Liver (tissue), 9 donors: Measurements from ENCODE around the gene CAP1. TPM values are rescaled to one million over a fixed set of nuclear protein-coding genes. Genes with fewer than 3 reads are reported as not detected.
"Not testable (repeated sequence)": the region's sequence is repeated elsewhere in the genome, so short reads cannot be mapped to it uniquely, and the experiment has no call there.

Source experiments
- DNase-seq: peaks from one replicate; pipeline ENCODE4 v3.0.0-alpha.2; 2017; ENCODE audit warnings: low spot score
- H3K27ac ChIP-seq, 2 donors: one replicate each; pipeline ENCODE4 v1.7.0; 2013; ENCODE audit warnings: inconsistent platforms in 2 of 2, low read length in 2 of 2, control low read depth in 1 of 2, low read depth in 1 of 2, mild to moderate bottlenecking in 1 of 2
- H3K27me3 ChIP-seq, 4 donors: one replicate each; pipeline versions ENCODE4 v1.6.1 to v1.7.0; 2013; ENCODE audit warnings: low read length in 3 of 4, inconsistent platforms in 1 of 4, mild to moderate bottlenecking in 1 of 4, moderate library complexity in 1 of 4; ENCODE audit not compliant: control insufficient read depth in 4 of 4, insufficient read depth in 4 of 4
- H3K36me3 ChIP-seq, 4 donors: one replicate each; pipeline versions ENCODE4 v1.6.1 to v1.7.0; 2013; ENCODE audit warnings: low read length in 3 of 4, mild to moderate bottlenecking in 3 of 4, low read depth in 1 of 4, moderate library complexity in 1 of 4; ENCODE audit not compliant: control insufficient read depth in 4 of 4, insufficient read depth in 3 of 4
- H3K4me1 ChIP-seq, 4 donors: one replicate each; pipeline versions ENCODE4 v1.6.1 to v1.7.0; 2013; ENCODE audit warnings: low read length in 3 of 4, mild to moderate bottlenecking in 3 of 4, moderate library complexity in 1 of 4; ENCODE audit not compliant: control insufficient read depth in 4 of 4, insufficient read depth in 4 of 4
- H3K4me3 ChIP-seq, 3 donors: one replicate each; pipeline versions ENCODE4 v1.6.1 to v1.7.0; 2013; ENCODE audit warnings: low read length in 3 of 3, control low read depth in 1 of 3, low read depth in 1 of 3, mild to moderate bottlenecking in 1 of 3
- H3K9ac ChIP-seq, 2 donors: one replicate each; pipeline ENCODE4 v1.7.0; 2013; ENCODE audit warnings: low read length in 2 of 2, mild to moderate bottlenecking in 2 of 2, moderate library complexity in 2 of 2, control low read depth in 1 of 2, low read depth in 1 of 2
- H3K9me3 ChIP-seq, 4 donors: one replicate each; pipeline versions ENCODE4 v1.6.1 to v1.7.0; 2013; ENCODE audit warnings: low read length in 3 of 4; ENCODE audit not compliant: control insufficient read depth in 4 of 4
- FOXA1 ChIP-seq: IDR thresholded peaks from 2 replicates; pipeline ENCODE4 v1.6.1; 2016; ENCODE audit warnings: antibody characterized with exemption
- HNF4A ChIP-seq, 2 donors: conservative IDR thresholded peaks; 2 replicates each; pipeline ENCODE4 v1.6.1; 2016; ENCODE audit warnings: antibody characterized with exemption in 2 of 2, mild to moderate bottlenecking in 2 of 2
- HNF4G ChIP-seq: IDR thresholded peaks from 2 replicates; pipeline ENCODE4 v1.6.1; 2016; ENCODE audit warnings: antibody characterized with exemption
- JUND ChIP-seq, 2 donors: IDR thresholded peaks; 2 replicates each; pipeline ENCODE4 v1.6.1; 2016; ENCODE audit warnings: antibody characterized with exemption in 2 of 2
- NR2F2 ChIP-seq: IDR thresholded peaks from 2 replicates; pipeline ENCODE4 v1.6.1; 2016; ENCODE audit warnings: antibody characterized with exemption
- RAD21 ChIP-seq, 2 donors: IDR thresholded peaks; 2 replicates each; pipeline ENCODE4 v1.6.1; 2016; ENCODE audit warnings: antibody characterized with exemption in 2 of 2, mild to moderate bottlenecking in 2 of 2
- YY1 ChIP-seq: IDR thresholded peaks from 2 replicates; pipeline ENCODE4 v1.6.1; 2016; ENCODE audit warnings: antibody characterized with exemption, mild to moderate bottlenecking
- WGBS: extraction: QIAGEN DNeasy Blood & Tissue Kit; methylation state at CpG from one replicate; pipeline ENCODE4 v1.1.7; 2013; 5-methylcytosine and 5-hydroxymethylcytosine counted together
- polyA plus RNA-seq, 2 donors: library from polyadenylated mRNA; stranded (reverse) in 1 of 2; unstranded in 1 of 2; fragments of 200-250 nt in 1 of 2; fragments of >200 nt in 1 of 2; fragmentation: Nextera tagmentation in 1 of 2; extraction: Ambion mirVana in 1 of 2; gene quantifications; one replicate each; pipeline versions ENCODE4 v1.2.1 to v1.2.3, GENCODE V29; 2013 to 2015
- total RNA-seq, 2 donors: library from RNA; depleted of rRNA; stranded (reverse); fragments of >200 nt; gene quantifications; one replicate each; pipeline ENCODE4 v1.2.3, GENCODE V29; 2014
- TF ChIP-seq, protein P1 (sequence below): IDR thresholded peaks from 2 replicates; pipeline ENCODE4 v1.6.1; 2016; ENCODE audit warnings: antibody characterized with exemption
- TF ChIP-seq, protein P2 (sequence below): IDR thresholded peaks from 2 replicates; pipeline ENCODE4 v1.6.1; 2016; ENCODE audit warnings: antibody characterized with exemption, mild to moderate bottlenecking
- TF ChIP-seq, protein P3 (sequence below): fragments of 150-350 bp; IDR thresholded peaks from 2 replicates; pipeline ENCODE4 v1.5.1; 2017; ENCODE audit warnings: improper control_type of control experiment, low read depth, low read length; ENCODE audit not compliant: missing input control
- TF ChIP-seq, protein P4 (sequence below): IDR thresholded peaks from 2 replicates; pipeline ENCODE4 v1.6.1; 2016; ENCODE audit warnings: antibody characterized with exemption
- donor health status: healthy.
- donor health status: healthy.
- donor health status: healthy.
- donor health status: healthy.
- donor health status: healthy.

Gene CAP1
- total and polyA plus RNA-seq, 4 donors, result 75.5 to 105 (median 84.6) TPM

DNA sequence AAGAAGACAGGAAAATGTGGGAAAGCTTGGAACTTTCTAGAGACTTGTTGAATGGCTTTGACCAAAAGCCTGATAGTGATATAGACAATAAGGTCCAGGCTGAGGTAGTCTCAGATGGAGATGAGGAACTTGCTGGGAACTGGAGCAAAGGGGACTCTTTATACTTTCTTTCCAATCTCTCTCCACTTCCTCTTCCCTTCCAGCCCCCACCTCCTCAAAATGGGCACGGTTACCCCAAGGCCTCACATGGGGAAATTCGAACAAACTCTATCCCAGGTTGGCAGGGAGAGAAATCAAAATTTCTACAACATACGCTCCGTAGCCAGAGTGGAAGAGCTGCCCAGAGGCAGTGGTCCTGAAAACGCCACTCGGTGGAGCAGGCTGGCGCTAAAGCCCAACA lies 41.3 kb downstream of the CAP1 start:
- TF ChIP-seq JUND (IDR thresholded peaks at IDR 0.05), result no peak
- no peak for TF ChIP-seq FOXA1
- TF ChIP-seq YY1, result no peak
- TF ChIP-seq, protein P1, sequence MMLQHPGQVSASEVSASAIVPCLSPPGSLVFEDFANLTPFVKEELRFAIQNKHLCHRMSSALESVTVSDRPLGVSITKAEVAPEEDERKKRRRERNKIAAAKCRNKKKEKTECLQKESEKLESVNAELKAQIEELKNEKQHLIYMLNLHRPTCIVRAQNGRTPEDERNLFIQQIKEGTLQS, result no peak
- TF ChIP-seq HNF4G, result no peak
- TF ChIP-seq NR2F2, result no peak
- TF ChIP-seq, protein P2, sequence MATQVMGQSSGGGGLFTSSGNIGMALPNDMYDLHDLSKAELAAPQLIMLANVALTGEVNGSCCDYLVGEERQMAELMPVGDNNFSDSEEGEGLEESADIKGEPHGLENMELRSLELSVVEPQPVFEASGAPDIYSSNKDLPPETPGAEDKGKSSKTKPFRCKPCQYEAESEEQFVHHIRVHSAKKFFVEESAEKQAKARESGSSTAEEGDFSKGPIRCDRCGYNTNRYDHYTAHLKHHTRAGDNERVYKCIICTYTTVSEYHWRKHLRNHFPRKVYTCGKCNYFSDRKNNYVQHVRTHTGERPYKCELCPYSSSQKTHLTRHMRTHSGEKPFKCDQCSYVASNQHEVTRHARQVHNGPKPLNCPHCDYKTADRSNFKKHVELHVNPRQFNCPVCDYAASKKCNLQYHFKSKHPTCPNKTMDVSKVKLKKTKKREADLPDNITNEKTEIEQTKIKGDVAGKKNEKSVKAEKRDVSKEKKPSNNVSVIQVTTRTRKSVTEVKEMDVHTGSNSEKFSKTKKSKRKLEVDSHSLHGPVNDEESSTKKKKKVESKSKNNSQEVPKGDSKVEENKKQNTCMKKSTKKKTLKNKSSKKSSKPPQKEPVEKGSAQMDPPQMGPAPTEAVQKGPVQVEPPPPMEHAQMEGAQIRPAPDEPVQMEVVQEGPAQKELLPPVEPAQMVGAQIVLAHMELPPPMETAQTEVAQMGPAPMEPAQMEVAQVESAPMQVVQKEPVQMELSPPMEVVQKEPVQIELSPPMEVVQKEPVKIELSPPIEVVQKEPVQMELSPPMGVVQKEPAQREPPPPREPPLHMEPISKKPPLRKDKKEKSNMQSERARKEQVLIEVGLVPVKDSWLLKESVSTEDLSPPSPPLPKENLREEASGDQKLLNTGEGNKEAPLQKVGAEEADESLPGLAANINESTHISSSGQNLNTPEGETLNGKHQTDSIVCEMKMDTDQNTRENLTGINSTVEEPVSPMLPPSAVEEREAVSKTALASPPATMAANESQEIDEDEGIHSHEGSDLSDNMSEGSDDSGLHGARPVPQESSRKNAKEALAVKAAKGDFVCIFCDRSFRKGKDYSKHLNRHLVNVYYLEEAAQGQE, result no peak
- no peak for DNase-seq
- Histone ChIP-seq H3K36me3 (peaks cover 0 to 6% (median 2%) of the 10 kb centered on the region in 4 donors), H3K27me3 (no peaks in the 10 kb centered on the region), H3K4me3 (no peak overlapping the region), H3K9me3 (no peaks in the 10 kb centered on the region), H3K4me1 (no peaks in the 10 kb centered on the region), H3K9ac (no peak overlapping the region), H3K27ac (no peak overlapping the region)
- 80% methylated on average over 7 of the region's 7 CpGs for WGBS

DNA sequence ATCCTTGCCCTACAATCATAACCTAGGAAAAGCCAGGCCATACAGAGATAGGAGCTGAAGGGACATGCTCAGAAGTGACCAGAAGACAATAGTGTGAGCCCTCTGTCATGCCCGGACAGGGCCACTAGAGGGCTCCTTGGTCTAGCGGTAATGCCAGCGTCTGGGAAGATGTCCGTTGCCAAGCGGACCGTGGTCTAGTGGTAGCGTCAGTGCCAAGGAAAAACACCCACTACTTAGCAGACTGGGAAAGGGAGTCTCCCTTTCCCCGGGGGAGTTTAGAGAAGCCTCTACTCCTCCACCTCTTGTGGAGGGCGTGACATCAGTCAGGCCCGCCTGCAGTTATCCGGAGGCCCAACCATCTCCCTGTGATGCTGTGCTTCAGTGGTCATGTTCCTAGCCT lies 44.2 kb downstream of the CAP1 start:
- H3K36me3 ChIP-seq, result peaks cover 3 to 11% (median 6%) of the 10 kb centered on the region in 4 donors
- H3K4me3 ChIP-seq, H3K27me3 ChIP-seq, H3K9me3 ChIP-seq, H3K4me1 ChIP-seq, H3K9ac ChIP-seq, H3K27ac ChIP-seq: not testable (repeated sequence)
- 40% methylated on average over 11 of the region's 11 CpGs for WGBS
- TF ChIP-seq RAD21 (IDR thresholded peaks at IDR 0.05), result peak; percentile 68 to 77
- TF ChIP-seq, protein P3, sequence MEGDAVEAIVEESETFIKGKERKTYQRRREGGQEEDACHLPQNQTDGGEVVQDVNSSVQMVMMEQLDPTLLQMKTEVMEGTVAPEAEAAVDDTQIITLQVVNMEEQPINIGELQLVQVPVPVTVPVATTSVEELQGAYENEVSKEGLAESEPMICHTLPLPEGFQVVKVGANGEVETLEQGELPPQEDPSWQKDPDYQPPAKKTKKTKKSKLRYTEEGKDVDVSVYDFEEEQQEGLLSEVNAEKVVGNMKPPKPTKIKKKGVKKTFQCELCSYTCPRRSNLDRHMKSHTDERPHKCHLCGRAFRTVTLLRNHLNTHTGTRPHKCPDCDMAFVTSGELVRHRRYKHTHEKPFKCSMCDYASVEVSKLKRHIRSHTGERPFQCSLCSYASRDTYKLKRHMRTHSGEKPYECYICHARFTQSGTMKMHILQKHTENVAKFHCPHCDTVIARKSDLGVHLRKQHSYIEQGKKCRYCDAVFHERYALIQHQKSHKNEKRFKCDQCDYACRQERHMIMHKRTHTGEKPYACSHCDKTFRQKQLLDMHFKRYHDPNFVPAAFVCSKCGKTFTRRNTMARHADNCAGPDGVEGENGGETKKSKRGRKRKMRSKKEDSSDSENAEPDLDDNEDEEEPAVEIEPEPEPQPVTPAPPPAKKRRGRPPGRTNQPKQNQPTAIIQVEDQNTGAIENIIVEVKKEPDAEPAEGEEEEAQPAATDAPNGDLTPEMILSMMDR, result peak; percentile 48
- DNase-seq, result peak; percentile 53

DNA sequence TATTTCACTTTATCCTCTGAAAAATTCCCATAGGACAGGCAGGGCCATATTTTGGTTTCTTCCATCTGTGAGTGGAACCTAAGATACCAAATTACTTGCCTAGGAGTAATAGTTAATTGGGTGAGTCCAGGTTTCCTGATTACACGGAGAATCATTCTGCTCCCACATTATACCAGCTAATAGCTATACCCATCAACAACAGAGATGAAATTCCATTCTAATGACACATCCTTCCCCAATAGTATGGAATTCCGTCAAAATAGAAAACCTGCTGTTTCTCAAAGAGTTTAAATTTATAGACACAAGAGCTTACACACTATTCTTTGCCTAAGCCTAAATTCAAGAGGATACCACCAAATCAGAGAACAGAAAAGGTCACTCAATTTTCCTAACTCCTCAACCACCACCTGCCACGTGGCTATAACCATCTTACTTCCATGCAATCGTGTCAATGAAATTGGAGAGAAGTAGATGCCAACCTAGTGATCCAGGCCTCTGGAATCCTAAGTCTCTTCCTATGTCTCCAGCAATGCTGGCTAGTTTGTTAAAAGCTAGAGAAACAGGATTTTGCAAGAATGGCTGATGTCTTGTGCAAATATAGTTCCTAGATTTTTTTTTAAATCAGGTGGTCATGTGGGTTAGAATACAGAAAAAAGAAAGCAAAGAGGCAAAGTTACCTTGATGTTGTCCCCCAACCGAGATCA lies 50.3 kb downstream of the CAP1 start:
- Histone ChIP-seq H3K9me3 (no peaks in the 10 kb centered on the region), H3K36me3 (peaks cover 5 to 15% (median 12%) of the 10 kb centered on the region in 4 donors), H3K27ac (no peak overlapping the region), H3K9ac (no peak overlapping the region), H3K27me3 (no peaks in the 10 kb centered on the region), H3K4me1 (no peaks in the 10 kb centered on the region), H3K4me3 (no peak overlapping the region)
- DNase-seq, result no peak
- WGBS, result 94% methylated on average over 5 of the region's 5 CpGs
- TF ChIP-seq FOXA1 (no peak), HNF4A (conservative IDR thresholded peaks at IDR 0.05) (no peak)
- TF ChIP-seq, protein P1, result no peak
- TF ChIP-seq, protein P4, sequence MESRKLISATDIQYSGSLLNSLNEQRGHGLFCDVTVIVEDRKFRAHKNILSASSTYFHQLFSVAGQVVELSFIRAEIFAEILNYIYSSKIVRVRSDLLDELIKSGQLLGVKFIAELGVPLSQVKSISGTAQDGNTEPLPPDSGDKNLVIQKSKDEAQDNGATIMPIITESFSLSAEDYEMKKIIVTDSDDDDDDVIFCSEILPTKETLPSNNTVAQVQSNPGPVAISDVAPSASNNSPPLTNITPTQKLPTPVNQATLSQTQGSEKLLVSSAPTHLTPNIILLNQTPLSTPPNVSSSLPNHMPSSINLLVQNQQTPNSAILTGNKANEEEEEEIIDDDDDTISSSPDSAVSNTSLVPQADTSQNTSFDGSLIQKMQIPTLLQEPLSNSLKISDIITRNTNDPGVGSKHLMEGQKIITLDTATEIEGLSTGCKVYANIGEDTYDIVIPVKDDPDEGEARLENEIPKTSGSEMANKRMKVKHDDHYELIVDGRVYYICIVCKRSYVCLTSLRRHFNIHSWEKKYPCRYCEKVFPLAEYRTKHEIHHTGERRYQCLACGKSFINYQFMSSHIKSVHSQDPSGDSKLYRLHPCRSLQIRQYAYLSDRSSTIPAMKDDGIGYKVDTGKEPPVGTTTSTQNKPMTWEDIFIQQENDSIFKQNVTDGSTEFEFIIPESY, result no peak
